ENCODE data around the gene TMEM187.

- no peak for TF ChIP-seq CTCF (IDR thresholded peaks at IDR 0.05)
- no peak for TF ChIP-seq POLR2A (IDR thresholded peaks at IDR 0.05)
These were observed 20.7 kb upstream of the TMEM187 start for GRCh38 chrX:153951683-153952372.

Measured in esophagus squamous epithelium (tissue), 4 donors.